GM23248 (cell line): ENCODE measurements around the gene ZNF407.

Experiments used
- EZH2 ChIP-seq: fragments of 200-600 bp; sonication (generic); IDR thresholded peaks from 2 replicates; pipeline ENCODE4 v1.6.1; 2018; ENCODE audit warnings: antibody characterized with exemption, mild to moderate bottlenecking; ENCODE audit not compliant: insufficient read depth, poor library complexity, severe bottlenecking
- EZH2phosphoT487 ChIP-seq: fragments of 200-600 bp; sonication (generic); IDR thresholded peaks from 2 replicates; pipeline ENCODE4 v1.6.1; 2018; ENCODE audit warnings: antibody characterized with exemption, moderate library complexity, mild to moderate bottlenecking, low read depth; ENCODE audit not compliant: insufficient read depth

GRCh38 chr18:74856434-74856833, 258.8 kb downstream of the ZNF407 start:
- no peak for TF ChIP-seq EZH2
- no peak for TF ChIP-seq EZH2phosphoT487
